WERI-Rb-1 (cell line): ENCODE measurements around the gene SUMF1.

Source experiments
- DNase-seq: peaks from one replicate; pipeline ENCODE4 v3.0.0-alpha.2; 2020
- H3K27ac ChIP-seq: fragments of 250-450 bp; sonication (Bioruptor Pico); 2 replicates; pipeline ENCODE4 v1.5.1; 2020; ENCODE audit warnings: mild to moderate bottlenecking, moderate library complexity
- H3K27me3 ChIP-seq: fragments of 250-450 bp; sonication (Bioruptor Pico); 2 replicates; pipeline ENCODE4 v1.5.1; 2021; ENCODE audit warnings: mild to moderate bottlenecking, low read depth, moderate library complexity; ENCODE audit not compliant: insufficient read depth, severe bottlenecking
- H3K36me3 ChIP-seq: fragments of 250-450 bp; sonication (Bioruptor Pico); 2 replicates; pipeline ENCODE4 v1.5.1; 2020; ENCODE audit warnings: mild to moderate bottlenecking, moderate library complexity
- H3K4me3 ChIP-seq: 2 replicates; pipeline ENCODE4 v1.5.1; 2011; ENCODE audit warnings: low read depth, mild to moderate bottlenecking, control low read depth, low read length
- H3K9me3 ChIP-seq: fragments of 250-450 bp; sonication (Bioruptor Pico); 2 replicates; pipeline ENCODE4 v1.5.1; 2021; ENCODE audit warnings: mild to moderate bottlenecking, moderate library complexity; ENCODE audit not compliant: severe bottlenecking
- TF ChIP-seq, protein P1 (sequence below): IDR thresholded peaks from 2 replicates; pipeline ENCODE4 v1.5.1; 2011; ENCODE audit warnings: low read depth, mild to moderate bottlenecking, control low read depth, inconsistent platforms, low read length

The SUMF1 gene

DNA sequence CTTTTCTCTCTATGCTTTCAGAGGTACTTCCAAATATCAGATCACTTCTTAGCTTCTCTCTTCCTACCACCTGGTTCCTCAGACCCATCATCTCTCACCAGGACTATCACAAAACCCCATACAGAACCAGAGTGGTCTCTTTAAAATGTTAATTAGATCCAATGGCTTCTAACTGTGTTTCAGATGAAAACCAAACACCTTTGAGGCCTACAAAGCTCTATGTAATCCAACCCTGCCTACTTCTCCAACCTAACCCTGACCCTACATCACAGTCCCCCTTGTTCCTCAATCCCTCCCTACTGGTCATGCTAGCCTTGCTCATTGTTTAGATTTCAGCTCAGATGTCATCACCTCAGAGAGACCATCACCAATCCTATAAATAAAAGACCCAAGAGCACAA, 34.8 kb downstream of the SUMF1 start:
- TF ChIP-seq, protein P1, sequence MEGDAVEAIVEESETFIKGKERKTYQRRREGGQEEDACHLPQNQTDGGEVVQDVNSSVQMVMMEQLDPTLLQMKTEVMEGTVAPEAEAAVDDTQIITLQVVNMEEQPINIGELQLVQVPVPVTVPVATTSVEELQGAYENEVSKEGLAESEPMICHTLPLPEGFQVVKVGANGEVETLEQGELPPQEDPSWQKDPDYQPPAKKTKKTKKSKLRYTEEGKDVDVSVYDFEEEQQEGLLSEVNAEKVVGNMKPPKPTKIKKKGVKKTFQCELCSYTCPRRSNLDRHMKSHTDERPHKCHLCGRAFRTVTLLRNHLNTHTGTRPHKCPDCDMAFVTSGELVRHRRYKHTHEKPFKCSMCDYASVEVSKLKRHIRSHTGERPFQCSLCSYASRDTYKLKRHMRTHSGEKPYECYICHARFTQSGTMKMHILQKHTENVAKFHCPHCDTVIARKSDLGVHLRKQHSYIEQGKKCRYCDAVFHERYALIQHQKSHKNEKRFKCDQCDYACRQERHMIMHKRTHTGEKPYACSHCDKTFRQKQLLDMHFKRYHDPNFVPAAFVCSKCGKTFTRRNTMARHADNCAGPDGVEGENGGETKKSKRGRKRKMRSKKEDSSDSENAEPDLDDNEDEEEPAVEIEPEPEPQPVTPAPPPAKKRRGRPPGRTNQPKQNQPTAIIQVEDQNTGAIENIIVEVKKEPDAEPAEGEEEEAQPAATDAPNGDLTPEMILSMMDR = no peak
- DNase-seq = no peak
- no peaks in the 10 kb centered on the region for H3K9me3 ChIP-seq

DNA sequence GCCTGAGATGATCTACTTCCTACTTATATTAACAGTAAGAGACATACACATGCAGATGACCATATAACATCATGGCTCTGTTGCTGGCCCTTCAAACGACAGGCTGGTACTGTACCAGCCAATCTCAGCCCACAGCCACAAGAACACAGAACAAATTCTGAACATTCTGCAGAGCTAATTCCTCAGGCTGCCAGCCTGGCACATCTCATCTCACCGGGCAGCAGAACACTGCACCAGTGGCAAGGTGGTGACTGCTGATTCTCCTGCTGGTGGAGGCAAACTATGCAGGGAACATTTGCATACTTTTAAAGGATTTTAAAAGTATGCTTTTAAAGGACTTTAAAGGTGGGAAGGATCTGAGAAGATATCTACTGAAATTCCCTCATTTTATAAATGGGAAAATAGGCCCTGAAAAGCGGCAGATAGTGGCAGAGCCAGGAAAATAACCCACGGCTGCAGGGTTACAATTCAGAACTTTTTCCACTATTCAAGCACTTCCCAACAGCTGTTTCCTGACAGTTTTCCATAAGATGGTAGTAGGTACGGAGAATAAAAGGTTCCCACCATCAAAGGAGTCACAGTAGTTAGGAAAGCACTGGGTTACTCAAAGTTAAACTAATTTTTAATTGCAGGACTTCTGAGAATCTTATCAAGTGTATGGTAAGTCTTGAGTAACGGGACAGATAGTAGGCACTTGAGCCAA, 37.3 kb downstream of the SUMF1 start:
- TF ChIP-seq, protein P1 = no peak
- Histone ChIP-seq H3K27ac (no peak overlapping the region), H3K36me3 (no peaks in the 10 kb centered on the region)

More for the DNA sequence above, 34.8 kb downstream of the SUMF1 start:
- no peaks in the 10 kb centered on the region for H3K27me3 ChIP-seq
- H3K4me3 ChIP-seq = no peak overlapping the region
- H3K27ac ChIP-seq = no peak overlapping the region
- H3K36me3 ChIP-seq = no peaks in the 10 kb centered on the region

GRCh38 chr3:4426782-4427344, 40.2 kb downstream of the SUMF1 start:
- DNase-seq = no peak
- Histone ChIP-seq H3K27ac (no peak overlapping the region), H3K4me3 (no peak overlapping the region), H3K27me3 (no peaks in the 10 kb centered on the region), H3K36me3 (no peaks in the 10 kb centered on the region), H3K9me3 (no peaks in the 10 kb centered on the region)
- TF ChIP-seq, protein P1 = no peak

More for the DNA sequence above, 37.3 kb downstream of the SUMF1 start:
- no peak for DNase-seq
- H3K4me3 ChIP-seq = no peak overlapping the region
- no peaks in the 10 kb centered on the region for H3K9me3 ChIP-seq
- no peaks in the 10 kb centered on the region for H3K27me3 ChIP-seq

DNA sequence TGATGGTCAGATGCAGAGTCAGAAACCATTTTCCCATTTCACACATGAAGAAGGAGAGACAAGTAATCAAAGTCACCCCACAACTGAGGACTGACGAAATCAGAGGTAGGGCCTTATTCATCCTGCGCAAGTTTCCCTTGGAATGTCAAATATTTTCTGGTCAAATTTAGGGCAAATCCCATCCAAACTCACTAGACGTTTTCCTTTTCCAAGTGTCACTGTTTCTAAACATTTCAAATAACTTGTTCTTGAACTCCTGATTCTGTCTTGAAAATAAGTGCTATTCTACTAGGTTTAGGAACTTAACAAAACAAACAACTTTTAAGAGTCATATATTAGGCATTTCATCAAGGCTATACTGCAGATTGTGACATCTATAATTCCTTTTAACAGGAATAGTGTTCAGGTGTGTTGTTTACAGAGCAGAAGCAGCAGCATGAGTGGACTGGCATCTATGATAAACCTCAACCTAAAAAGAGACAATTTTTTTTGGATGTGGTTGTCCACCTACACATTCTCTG, 40.7 kb downstream of the SUMF1 start:
- TF ChIP-seq, protein P1 = no peak
- no peaks in the 10 kb centered on the region for H3K27me3 ChIP-seq
- no peaks in the 10 kb centered on the region for H3K9me3 ChIP-seq
- H3K27ac ChIP-seq = no peak overlapping the region
- H3K36me3 ChIP-seq = no peaks in the 10 kb centered on the region
- DNase-seq = no peak
- H3K4me3 ChIP-seq = no peak overlapping the region

GRCh38 chr3:4425707-4426106, 41.4 kb downstream of the SUMF1 start:
- Histone ChIP-seq H3K27ac (no peak overlapping the region), H3K27me3 (no peaks in the 10 kb centered on the region), H3K4me3 (no peak overlapping the region), H3K9me3 (no peaks in the 10 kb centered on the region), H3K36me3 (no peaks in the 10 kb centered on the region)
- TF ChIP-seq, protein P1 = no peak
- DNase-seq = no peak

DNA sequence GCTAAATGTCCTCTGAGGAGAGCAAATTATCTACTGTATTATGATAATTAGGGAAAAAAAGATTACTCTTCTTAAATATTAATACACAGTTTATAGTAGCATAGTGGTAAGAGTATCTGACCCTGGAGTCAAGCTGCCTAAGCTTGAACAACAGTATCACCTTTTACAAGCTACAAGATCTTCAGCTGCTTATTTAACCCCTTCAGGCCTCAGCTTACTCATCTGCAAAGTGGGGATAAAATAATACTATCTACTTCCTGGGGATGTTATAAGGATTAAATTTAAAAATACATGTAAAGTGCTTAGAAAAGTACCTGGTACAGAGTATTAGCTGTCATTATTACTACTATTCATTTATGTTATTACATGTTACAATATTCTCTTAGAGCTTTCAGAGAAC, 42.0 kb downstream of the SUMF1 start:
- no peak overlapping the region for H3K4me3 ChIP-seq
- no peaks in the 10 kb centered on the region for H3K36me3 ChIP-seq
- DNase-seq = no peak
- no peaks in the 10 kb centered on the region for H3K9me3 ChIP-seq
- no peak overlapping the region for H3K27ac ChIP-seq
- no peaks in the 10 kb centered on the region for H3K27me3 ChIP-seq
- TF ChIP-seq, protein P1 = no peak
